DND-41 (cell line): ENCODE results near the gene GRID1.

Experiments
- CTCF ChIP-seq: IDR thresholded peaks from 2 replicates; pipeline ENCODE4 v1.5.1; 2012; ENCODE audit warnings: borderline replicate concordance, low read length, moderate library complexity, mild to moderate bottlenecking; ENCODE audit not compliant: poor library complexity, severe bottlenecking; ENCODE audit errors: extremely low read depth
- EZH2 ChIP-seq: IDR thresholded peaks from 3 replicates; pipeline ENCODE4 v1.6.1; 2012; ENCODE audit warnings: borderline replicate concordance, low read depth, mild to moderate bottlenecking, moderate library complexity, low read length, inconsistent platforms; ENCODE audit not compliant: severe bottlenecking

DNA sequence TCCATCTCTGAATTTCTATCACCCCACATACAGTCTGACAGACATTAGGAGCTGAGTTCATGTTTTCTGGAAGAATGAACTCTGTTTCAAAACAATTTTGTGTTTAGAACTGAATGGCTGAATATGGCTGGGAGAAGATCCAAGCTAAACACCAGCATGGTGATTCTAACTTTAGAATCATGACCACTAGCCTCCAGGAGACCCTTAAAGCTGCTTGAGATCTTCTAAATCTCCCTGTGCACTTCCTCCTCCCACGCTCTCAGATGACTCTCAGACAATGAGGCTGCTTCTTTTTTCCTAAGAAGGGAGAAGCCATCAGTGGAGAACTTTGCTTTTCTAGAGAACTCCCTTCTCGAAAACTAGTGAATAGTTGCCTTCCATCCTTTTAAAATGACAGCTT is 711.2 kb downstream of the GRID1 start:
- no peak for TF ChIP-seq EZH2
- no peak for TF ChIP-seq CTCF
